Neural progenitor cell (in vitro differentiated cells): Measurements from ENCODE around the gene ENO2. TPM values are rescaled to one million over a fixed set of nuclear protein-coding genes. Genes with fewer than 3 reads are reported as not detected.

ENCODE experiments used
- DNase-seq: peaks from one replicate; pipeline ENCODE4 v3.0.0-alpha.2; 2016; ENCODE audit warnings: low spot score
- H2AFZ ChIP-seq: fragments of 200-600 bp; sonication (generic); replicated peaks from 2 replicates; pipeline ENCODE4 v1.6.1; 2016; ENCODE audit warnings: antibody characterized with exemption
- H3F3A ChIP-seq: fragments of 200-600 bp; sonication (generic); 2 replicates; pipeline ENCODE4 v1.6.1; 2016; ENCODE audit warnings: antibody characterized with exemption, low read depth
- H3K27ac ChIP-seq: fragments of 200-600 bp; sonication (generic); 2 replicates; pipeline ENCODE4 v1.5.1; 2016; ENCODE audit warnings: mild to moderate bottlenecking
- H3K27me3 ChIP-seq: fragments of 200-600 bp; sonication (generic); 2 replicates; pipeline ENCODE4 v1.6.1; 2016; ENCODE audit warnings: mild to moderate bottlenecking, moderate library complexity
- H3K36me3 ChIP-seq: fragments of 200-600 bp; sonication (generic); 2 replicates; pipeline ENCODE4 v1.5.1; 2016
- H3K4me1 ChIP-seq: fragments of 200-600 bp; sonication (generic); 2 replicates; pipeline ENCODE4 v1.6.1; 2016; ENCODE audit warnings: mixed run types
- H3K4me2 ChIP-seq: fragments of 200-600 bp; sonication (generic); 2 replicates; pipeline ENCODE4 v1.6.1; 2016
- H3K4me3 ChIP-seq: fragments of 200-600 bp; sonication (generic); 2 replicates; pipeline ENCODE4 v1.5.1; 2016
- H3K79me2 ChIP-seq: fragments of 200-600 bp; sonication (generic); 2 replicates; pipeline ENCODE4 v1.6.1; 2016; ENCODE audit warnings: low read depth
- H3K9ac ChIP-seq: fragments of 200-600 bp; sonication (generic); 2 replicates; pipeline ENCODE4 v1.6.1; 2016
- H3K9me3 ChIP-seq: fragments of 200-600 bp; sonication (generic); 2 replicates; pipeline ENCODE4 v1.5.1; 2016; ENCODE audit warnings: low read depth
- H4K20me1 ChIP-seq: fragments of 200-600 bp; sonication (generic); 2 replicates; pipeline ENCODE4 v1.6.1; 2016; ENCODE audit warnings: low read depth
- H3K27ac Mint-ChIP-seq: 3 replicates; pipeline ENCODE4 v1.8.0; 2021; ENCODE audit warnings: mixed read lengths
- H3K27me3 Mint-ChIP-seq: 2 replicates; pipeline ENCODE4 v1.8.0; 2022; ENCODE audit warnings: low read depth, mild to moderate bottlenecking, inconsistent platforms, moderate library complexity, mixed read lengths; ENCODE audit not compliant: insufficient read depth
- H3K36me3 Mint-ChIP-seq: 3 replicates; pipeline ENCODE4 v1.8.0; 2021; ENCODE audit warnings: mixed read lengths
- H3K4me1 Mint-ChIP-seq: 3 replicates; pipeline ENCODE4 v1.8.0; 2021; ENCODE audit warnings: mixed read lengths
- H3K4me3 Mint-ChIP-seq: 3 replicates; pipeline ENCODE4 v1.8.0; 2021; ENCODE audit warnings: mild to moderate bottlenecking, moderate library complexity, mixed read lengths
- H3K9me3 Mint-ChIP-seq: 3 replicates; pipeline ENCODE4 v1.8.0; 2020; ENCODE audit warnings: mixed read lengths
- EZH2 ChIP-seq: fragments of 200-600 bp; sonication (generic); IDR thresholded peaks from 2 replicates; pipeline ENCODE4 v1.6.1; 2017; ENCODE audit warnings: antibody characterized with exemption, mild to moderate bottlenecking, moderate library complexity
- EZH2phosphoT487 ChIP-seq: fragments of 200-600 bp; sonication (generic); IDR thresholded peaks from 2 replicates; pipeline ENCODE4 v1.6.1; 2017; ENCODE audit warnings: antibody characterized with exemption
- total RNA-seq: library from RNA; depleted of rRNA; stranded (reverse); fragments of >200 nt; gene quantifications from 2 replicates; pipeline ENCODE4 v1.2.3, GENCODE V29; 2015; ENCODE audit warnings: low replicate concordance
- TF ChIP-seq, protein P1 (sequence below): fragments of 200-600 bp; sonication (generic); IDR thresholded peaks from 2 replicates; pipeline ENCODE4 v1.5.1; 2017; ENCODE audit warnings: antibody characterized with exemption, mild to moderate bottlenecking

ENO2 gene
- total RNA-seq, 1 donor from 2014 or later, result 82.2 TPM

- Histone ChIP-seq H3K27me3 (no peaks in the 10 kb centered on the region), H3K4me3 (peak overlapping the region; percentile 40), H3K9ac (no peak overlapping the region)
These were observed 31.9 kb downstream of the ENO2 start for GRCh38 chr12:6946033-6946919.

GRCh38 chr12:6946920-6947374 lies 32.6 kb downstream of the ENO2 start:
- Histone ChIP-seq H3K4me2 (peak overlapping the region; percentile 72), H3K27ac (no peak overlapping the region), H3K4me3 (peak overlapping the region; percentile 40), H3K9me3 (no peaks in the 10 kb centered on the region), H3K9ac (no peak overlapping the region), H3F3A (peaks cover 54% of the 10 kb centered on the region), H3K4me1 (peaks cover 20% of the 10 kb centered on the region), H3K36me3 (no peaks in the 10 kb centered on the region), H2AFZ (no peak overlapping the region), H4K20me1 (peaks cover 11% of the 10 kb centered on the region), H3K79me2 (peaks cover 10% of the 10 kb centered on the region), H3K27me3 (no peaks in the 10 kb centered on the region)
- Mint-ChIP-seq H3K4me1 (peaks cover 44% of the 10 kb centered on the region), H3K27me3 (peaks cover 16% of the 10 kb centered on the region), H3K27ac (peak overlapping the region; percentile 15), H3K9me3 (no peaks in the 10 kb centered on the region), H3K4me3 (peak overlapping the region; percentile 55), H3K36me3 (peaks cover 8% of the 10 kb centered on the region)
- no peak for DNase-seq
- TF ChIP-seq EZH2phosphoT487, result no peak
- TF ChIP-seq EZH2, result no peak
- TF ChIP-seq, protein P1, sequence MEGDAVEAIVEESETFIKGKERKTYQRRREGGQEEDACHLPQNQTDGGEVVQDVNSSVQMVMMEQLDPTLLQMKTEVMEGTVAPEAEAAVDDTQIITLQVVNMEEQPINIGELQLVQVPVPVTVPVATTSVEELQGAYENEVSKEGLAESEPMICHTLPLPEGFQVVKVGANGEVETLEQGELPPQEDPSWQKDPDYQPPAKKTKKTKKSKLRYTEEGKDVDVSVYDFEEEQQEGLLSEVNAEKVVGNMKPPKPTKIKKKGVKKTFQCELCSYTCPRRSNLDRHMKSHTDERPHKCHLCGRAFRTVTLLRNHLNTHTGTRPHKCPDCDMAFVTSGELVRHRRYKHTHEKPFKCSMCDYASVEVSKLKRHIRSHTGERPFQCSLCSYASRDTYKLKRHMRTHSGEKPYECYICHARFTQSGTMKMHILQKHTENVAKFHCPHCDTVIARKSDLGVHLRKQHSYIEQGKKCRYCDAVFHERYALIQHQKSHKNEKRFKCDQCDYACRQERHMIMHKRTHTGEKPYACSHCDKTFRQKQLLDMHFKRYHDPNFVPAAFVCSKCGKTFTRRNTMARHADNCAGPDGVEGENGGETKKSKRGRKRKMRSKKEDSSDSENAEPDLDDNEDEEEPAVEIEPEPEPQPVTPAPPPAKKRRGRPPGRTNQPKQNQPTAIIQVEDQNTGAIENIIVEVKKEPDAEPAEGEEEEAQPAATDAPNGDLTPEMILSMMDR, result no peak

More at GRCh38 chr12:6946033-6946919, 31.9 kb downstream of the ENO2 start:
- peaks cover 44% of the 10 kb centered on the region for H3K4me1 Mint-ChIP-seq
- Histone ChIP-seq H3K4me1 (peaks cover 20% of the 10 kb centered on the region), H3K36me3 (no peaks in the 10 kb centered on the region), H3K9me3 (no peaks in the 10 kb centered on the region), H3K27ac (no peak overlapping the region), H3K79me2 (peaks cover 10% of the 10 kb centered on the region), H2AFZ (no peak overlapping the region), H3K4me2 (peak overlapping the region; percentile 72), H4K20me1 (peaks cover 11% of the 10 kb centered on the region), H3F3A (peaks cover 54% of the 10 kb centered on the region)
- H3K4me3 Mint-ChIP-seq, result peak overlapping the region; percentile 55
- H3K27me3 Mint-ChIP-seq, result peaks cover 16% of the 10 kb centered on the region
- TF ChIP-seq, protein P1, result no peak
- no peak for TF ChIP-seq EZH2phosphoT487
- TF ChIP-seq EZH2, result no peak
- peak overlapping the region; percentile 15 for H3K27ac Mint-ChIP-seq
- H3K9me3 Mint-ChIP-seq, result no peaks in the 10 kb centered on the region
- peak; percentile 82 for DNase-seq
- H3K36me3 Mint-ChIP-seq, result peaks cover 9% of the 10 kb centered on the region

GRCh38 chr12:6947615-6948014 lies 33.2 kb downstream of the ENO2 start:
- H3K4me2 ChIP-seq, result no peak overlapping the region
- peaks cover 11% of the 10 kb centered on the region for H3K27me3 Mint-ChIP-seq
- H2AFZ ChIP-seq, result no peak overlapping the region
- H3K36me3 Mint-ChIP-seq, result peaks cover 6% of the 10 kb centered on the region
- H3K4me3 Mint-ChIP-seq, result no peak overlapping the region
- H3K27ac ChIP-seq, result no peak overlapping the region
- no peak for DNase-seq
- H3K9me3 ChIP-seq, result no peaks in the 10 kb centered on the region
- TF ChIP-seq EZH2phosphoT487, result no peak
- TF ChIP-seq, protein P1, result no peak
- TF ChIP-seq EZH2, result no peak
- H3K4me3 ChIP-seq, result no peak overlapping the region
- peaks cover 10% of the 10 kb centered on the region for H3K79me2 ChIP-seq
- no peaks in the 10 kb centered on the region for H3K36me3 ChIP-seq
- no peak overlapping the region for H3K9ac ChIP-seq
- peaks cover 43% of the 10 kb centered on the region for H3K4me1 Mint-ChIP-seq
- H3K4me1 ChIP-seq, result peaks cover 20% of the 10 kb centered on the region
- H3F3A ChIP-seq, result peaks cover 47% of the 10 kb centered on the region
- H4K20me1 ChIP-seq, result peaks cover 11% of the 10 kb centered on the region
- H3K27me3 ChIP-seq, result no peaks in the 10 kb centered on the region
- no peaks in the 10 kb centered on the region for H3K9me3 Mint-ChIP-seq
- no peak overlapping the region for H3K27ac Mint-ChIP-seq
